ENCODE results near the gene HDDC3. TPM values are rescaled to one million over a fixed set of nuclear protein-coding genes. Genes with fewer than 3 reads are reported as not detected.

The HDDC3 gene
- total and polyA plus RNA-seq, 3 donors from 2014 or later: 12.1 to 18.3 (median 16.7) TPM

DNA sequence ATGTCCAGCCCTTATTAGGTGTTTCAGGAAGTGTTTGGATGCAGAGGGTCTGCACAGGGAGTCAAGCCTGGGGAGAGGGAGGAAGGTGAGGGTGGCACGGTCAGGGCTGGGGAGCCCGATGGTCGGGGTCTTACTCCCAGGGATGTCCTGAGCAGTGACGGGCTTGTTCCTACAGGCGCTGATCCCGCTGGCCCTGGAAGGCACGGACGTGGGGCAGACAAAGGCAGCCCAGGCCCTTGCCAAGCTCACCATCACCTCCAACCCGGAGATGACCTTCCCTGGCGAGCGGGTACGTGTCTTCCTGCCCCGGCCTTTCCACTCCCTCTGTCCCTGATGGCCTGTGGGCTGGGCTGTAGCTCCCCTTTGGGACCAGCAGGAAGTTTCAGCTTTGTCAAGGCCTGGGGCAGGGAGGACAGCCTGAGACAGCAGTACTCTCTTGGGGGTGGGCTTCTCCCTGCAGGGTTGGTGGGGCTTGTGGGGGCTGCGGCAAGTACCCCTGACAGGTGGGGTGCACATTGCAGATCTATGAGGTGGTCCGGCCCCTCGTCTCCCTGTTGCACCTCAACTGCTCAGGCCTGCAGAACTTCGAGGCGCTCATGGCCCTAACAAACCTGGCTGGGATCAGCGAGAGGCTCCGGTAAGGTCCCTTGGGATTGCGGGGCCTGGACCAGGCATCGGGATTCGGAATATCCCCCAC is 17.8 kb upstream of the HDDC3 start:
- intact Hi-C loops (cut with DNase I; ENCODE audit: low total_unique reads): no loop called here

GRCh38 chr15:90948506-90948905 is 16.2 kb upstream of the HDDC3 start:
- DNase-seq: no peak
- H3K4me3 ChIP-seq: no peak overlapping the region
- no peaks in the 10 kb centered on the region for H3K27me3 ChIP-seq
- TF ChIP-seq CTCF (IDR thresholded peaks at IDR 0.05): no peak
- no peak for TF ChIP-seq POLR2A (IDR thresholded peaks at IDR 0.05)
- H3K4me1 ChIP-seq: no peaks in the 10 kb centered on the region
- H3K36me3 ChIP-seq (ENCODE audit: low read depth, missing control alignments): no peaks in the 10 kb centered on the region
- WGBS, 2 donors: 98% methylated on average over 8 of the region's 8 CpGs
- H3K9me3 ChIP-seq: no peaks in the 10 kb centered on the region
- intact Hi-C loops (cut with DNase I; ENCODE audit: low total_unique reads): no loop called here
- no peak overlapping the region for H3K27ac ChIP-seq

More for the DNA sequence above, 17.8 kb upstream of the HDDC3 start:
- no peak for DNase-seq
- peaks cover under 1% of the 10 kb centered on the region for H3K4me1 ChIP-seq
- no peak overlapping the region for H3K4me3 ChIP-seq
- 90 to 93% methylated on average over 4 to 23 of the region's 23 CpGs for WGBS, 2 donors
- no peaks in the 10 kb centered on the region for H3K36me3 ChIP-seq (ENCODE audit: low read depth, missing control alignments)
- H3K27me3 ChIP-seq: no peaks in the 10 kb centered on the region
- TF ChIP-seq CTCF (IDR thresholded peaks at IDR 0.05) (no peak), POLR2A (IDR thresholded peaks at IDR 0.05) (no peak)
- H3K27ac ChIP-seq: no peak overlapping the region
- no peaks in the 10 kb centered on the region for H3K9me3 ChIP-seq

- WGBS, 2 donors: 92 to 94% methylated on average over 16 to 18 of the region's 18 CpGs
- Histone ChIP-seq H3K4me3 (no peak overlapping the region), H3K27me3 (no peaks in the 10 kb centered on the region), H3K9me3 (no peaks in the 10 kb centered on the region), H3K4me1 (no peaks in the 10 kb centered on the region), H3K27ac (no peak overlapping the region), H3K36me3 (ENCODE audit: low read depth, missing control alignments) (no peaks in the 10 kb centered on the region)
- TF ChIP-seq CTCF (IDR thresholded peaks at IDR 0.05) (no peak), POLR2A (IDR thresholded peaks at IDR 0.05) (no peak)
- intact Hi-C loops (cut with DNase I; ENCODE audit: low total_unique reads): no loop called here
- DNase-seq: no peak
Observed at GRCh38 chr15:90947577-90948357, 15.4 kb upstream of the HDDC3 start.

- Histone ChIP-seq H3K4me1 (no peaks in the 10 kb centered on the region), H3K27me3 (no peaks in the 10 kb centered on the region), H3K27ac (no peak overlapping the region), H3K36me3 (ENCODE audit: low read depth, missing control alignments) (no peaks in the 10 kb centered on the region), H3K4me3 (no peak overlapping the region), H3K9me3 (no peaks in the 10 kb centered on the region)
- no peak for TF ChIP-seq CTCF (IDR thresholded peaks at IDR 0.05)
- TF ChIP-seq POLR2A (IDR thresholded peaks at IDR 0.05): no peak
- no peak for DNase-seq
- intact Hi-C loops (cut with DNase I; ENCODE audit: low total_unique reads): no loop called here
- WGBS, 2 donors: 81 to 84% methylated on average over 8 of the region's 8 CpGs
Observed at GRCh38 chr15:90946941-90947576, 14.7 kb upstream of the HDDC3 start.

Data from testis (tissue), 3 donors.